HCT116 (cell line): Measurements from ENCODE around the gene CETP. TPM values are rescaled to one million over a fixed set of nuclear protein-coding genes. Genes with fewer than 3 reads are reported as not detected.
A peak's percentile ranks its signal among the peaks of the same experiment; 100 is the strongest.

Source experiments
- ATAC-seq: fragments of 200-7000 bp; cut with Tn5 transposase; 2 replicates; pipeline ENCODE4 v1.9.1; 2020; ENCODE audit warnings: mild to moderate bottlenecking, moderate library complexity
- Bru-seq: library from RNA; stranded (reverse); fragments of 400-500 nt; gene quantifications from one replicate; lab custom pipeline; 2021; lab: Mats Ljungman, UMichigan
- BruChase-seq, 2 experiments: library from RNA; stranded (reverse); fragments of 400-500 nt; gene quantifications; one replicate each; lab custom pipeline; 2021; lab: Mats Ljungman, UMichigan
- BruUV-seq: library from RNA; stranded (reverse); fragments of 400-500 nt; replicated peaks from 2 replicates; lab custom pipeline; 2021; lab: Mats Ljungman, UMichigan
- CTCF ChIA-PET: fragments of 300-600 bp; sonication (Branson Sonifier 250); formaldehyde crosslinking; loops from one replicate; lab custom pipeline; 2021; ENCODE audit warnings: antibody characterized with exemption; lab: Charles Lee
- POLR2A ChIA-PET: fragments of 300-600, 350-600 bp; sonication (Branson Sonifier 250); formaldehyde crosslinking; loops from one replicate; lab custom pipeline; 2021; ENCODE audit warnings: antibody characterized with exemption; lab: Charles Lee
- RAD21 ChIA-PET, 2 experiments: fragments of 300-600 bp; sonication (Branson Sonifier 250); formaldehyde crosslinking; loops; one replicate each; lab custom pipeline; 2023; ENCODE audit warnings: low total read pairs in 2 of 2; ENCODE audit not compliant: uncharacterized antibody in 2 of 2, unreplicated experiment in 2 of 2, low non-redundant PET in 1 of 2; lab: Charles Lee
- DNase-seq: peaks from one replicate; pipeline ENCODE4 v3.0.0-alpha.2; 2010; ENCODE audit warnings: low read depth, low spot score
- H2AFZ ChIP-seq: fragments of 200-600 bp; shearing (Covaris generic), sonication (generic); 2 replicates; pipeline ENCODE4 v1.6.1; 2017; ENCODE audit warnings: low read depth, mixed run types, mixed read lengths, antibody characterized with exemption, low read length; ENCODE audit not compliant: poor library complexity, severe bottlenecking
- H3K27ac ChIP-seq: 2 replicates; pipeline ENCODE4 v1.5.1; 2012; ENCODE audit warnings: low read depth, low read length
- H3K27me3 ChIP-seq: fragments of 200-600 bp; sonication (generic); 2 replicates; pipeline ENCODE4 v1.6.1; 2016; ENCODE audit warnings: mixed run types, low read length, mixed read lengths; ENCODE audit not compliant: insufficient read depth
- H3K36me3 ChIP-seq, 2 experiments: fragments of 200-500 bp in 1 of 2; fragments of 200-600 bp in 1 of 2; sonication (Bioruptor generic) in 1 of 2; sonication (generic) in 1 of 2; 2 replicates each; pipeline versions ENCODE4 v1.5.1 to v1.6.1; 2014 to 2016; ENCODE audit warnings: low read length in 2 of 2, inconsistent platforms in 1 of 2, mixed read lengths in 1 of 2, mixed run types in 1 of 2; ENCODE audit not compliant: insufficient read depth in 2 of 2, control insufficient read depth in 1 of 2
- H3K4me1 ChIP-seq, 2 experiments: fragments of 200-600 bp in 1 of 2; sonication (generic) in 1 of 2; 2 replicates each; pipeline versions ENCODE4 v1.5.1 to v1.6.1; 2012 to 2017; ENCODE audit warnings: low read length in 2 of 2, inconsistent platforms in 1 of 2, mild to moderate bottlenecking in 1 of 2, mixed read lengths in 1 of 2, mixed run types in 1 of 2, moderate library complexity in 1 of 2; ENCODE audit not compliant: insufficient read depth in 2 of 2, control insufficient read depth in 1 of 2
- H3K4me2 ChIP-seq: fragments of 200-600 bp; sonication (generic); 2 replicates; pipeline ENCODE4 v1.6.1; 2017; ENCODE audit warnings: mixed run types, low read length, mixed read lengths
- H3K4me3 ChIP-seq, 2 experiments: fragments of 200-600 bp in 1 of 2; sonication (generic) in 1 of 2; replicated peaks in 1 of 2; 2 replicates each; pipeline ENCODE4 v1.5.1; 2011 to 2016; ENCODE audit warnings: low read length in 2 of 2, control low read depth in 1 of 2, low read depth in 1 of 2, mild to moderate bottlenecking in 1 of 2, mixed read lengths in 1 of 2, mixed run types in 1 of 2
- H3K79me2 ChIP-seq: fragments of 200-600 bp; sonication (generic); 2 replicates; pipeline ENCODE4 v1.6.1; 2017; ENCODE audit warnings: mild to moderate bottlenecking, mixed run types, low read length, moderate library complexity, mixed read lengths; ENCODE audit not compliant: insufficient read depth
- H3K9ac ChIP-seq: fragments of 200-600 bp; sonication (generic); 2 replicates; pipeline ENCODE4 v1.6.1; 2016; ENCODE audit warnings: low read length, mixed read lengths
- H3K9me2 ChIP-seq: fragments of 200-600 bp; sonication (generic), shearing (Covaris generic); 2 replicates; pipeline ENCODE4 v1.6.1; 2017; ENCODE audit warnings: mixed run types, mild to moderate bottlenecking, moderate library complexity; ENCODE audit not compliant: insufficient read depth
- H3K9me3 ChIP-seq, 2 experiments: fragments of 200-500 bp in 1 of 2; fragments of 200-600 bp in 1 of 2; sonication (Bioruptor generic) in 1 of 2; sonication (generic) in 1 of 2; 2 replicates each; pipeline ENCODE4 v1.6.1; 2014 to 2017; ENCODE audit warnings: low read length in 2 of 2, mixed read lengths in 2 of 2, inconsistent platforms in 1 of 2, low read depth in 1 of 2, mild to moderate bottlenecking in 1 of 2, mixed run types in 1 of 2, moderate library complexity in 1 of 2; ENCODE audit not compliant: control insufficient read depth in 1 of 2, insufficient read depth in 1 of 2
- H4K20me1 ChIP-seq: fragments of 200-600 bp; sonication (generic), shearing (Covaris generic); 2 replicates; pipeline ENCODE4 v1.6.1; 2017; ENCODE audit warnings: mixed run types, mild to moderate bottlenecking, moderate library complexity; ENCODE audit not compliant: insufficient read depth
- CBX3 ChIP-seq: IDR thresholded peaks from 2 replicates; pipeline ENCODE4 v1.6.1; 2012; ENCODE audit warnings: low read depth
- EGR1 ChIP-seq: IDR thresholded peaks from 2 replicates; pipeline ENCODE4 v1.6.1; 2012; ENCODE audit warnings: low read depth
- EZH2 ChIP-seq: fragments of 200-600 bp; sonication (generic); IDR thresholded peaks from 2 replicates; pipeline ENCODE4 v1.6.1; 2017; ENCODE audit warnings: antibody characterized with exemption, mixed run types
- FOSL1 ChIP-seq: IDR thresholded peaks from 2 replicates; pipeline ENCODE4 v1.6.1; 2012; ENCODE audit warnings: low read depth
- POLR2AphosphoS5 ChIP-seq: IDR thresholded peaks from 2 replicates; pipeline ENCODE4 v1.6.1; 2011; ENCODE audit warnings: mild to moderate bottlenecking, low read depth, low read length, moderate library complexity
- RAD21 ChIP-seq: IDR thresholded peaks from 2 replicates; pipeline ENCODE4 v1.6.1; 2012; ENCODE audit warnings: low read depth, mild to moderate bottlenecking
- SIN3A ChIP-seq: IDR thresholded peaks from 2 replicates; pipeline ENCODE4 v1.6.1; 2012; ENCODE audit warnings: low read depth
- SP1 ChIP-seq: IDR thresholded peaks from 2 replicates; pipeline ENCODE4 v1.6.1; 2012; ENCODE audit warnings: low read depth
- SRF ChIP-seq: IDR thresholded peaks from 2 replicates; pipeline ENCODE4 v1.6.1; 2012; ENCODE audit warnings: low read depth
- ZFX ChIP-seq: fragments of 450-650 bp; IDR thresholded peaks from 2 replicates; pipeline ENCODE4 v1.6.1; 2017
- intact Hi-C: fragments of 100-400 bp; cut with micrococcal nuclease; formaldehyde crosslinking; loops from 2 replicates; pipeline ENCODE4 v1.10.0; 2022
- long read RNA-seq: library from polyadenylated mRNA; unstranded; transcript quantifications from one replicate; pipeline ENCODE4 v2.0.0, GENCODE V29; 2021; ENCODE audit not compliant: unreplicated experiment
- polyA plus RNA-seq: library from polyadenylated mRNA; unstranded; fragments of >200 nt; gene quantifications from 2 replicates; pipeline ENCODE4 v1.2.1, GENCODE V29; 2012; ENCODE audit warnings: missing spikeins
- total RNA-seq: library from RNA; stranded (reverse); gene quantifications from one replicate; pipeline ENCODE4 v1.2.1, GENCODE V29; 2021; ENCODE audit not compliant: unreplicated experiment
- TF ChIP-seq, protein P1 (sequence below): IDR thresholded peaks from 2 replicates; pipeline ENCODE4 v1.6.1; 2012; ENCODE audit warnings: low read depth
- TF ChIP-seq, protein P2 (sequence below): IDR thresholded peaks from 2 replicates; pipeline ENCODE4 v1.6.1; 2011; ENCODE audit warnings: mild to moderate bottlenecking, low read length, moderate library complexity; ENCODE audit not compliant: insufficient replicate concordance; ENCODE audit errors: extremely low read depth
- TF ChIP-seq, protein P3 (sequence below), 3 experiments: fragments of 200-600 bp in 1 of 3; sonication (generic) in 1 of 3; IDR thresholded peaks in 2 of 3; conservative IDR thresholded peaks in 1 of 3; 2 replicates each; pipeline ENCODE4 v1.5.1; 2012 to 2017; ENCODE audit warnings: low read depth in 2 of 3, low read length in 2 of 3, antibody characterized with exemption in 1 of 3, borderline replicate concordance in 1 of 3, control low read depth in 1 of 3, mild to moderate bottlenecking in 1 of 3, mixed read lengths in 1 of 3, mixed run types in 1 of 3, moderate library complexity in 1 of 3; ENCODE audit not compliant: insufficient read depth in 1 of 3

Gene CETP, protein sequence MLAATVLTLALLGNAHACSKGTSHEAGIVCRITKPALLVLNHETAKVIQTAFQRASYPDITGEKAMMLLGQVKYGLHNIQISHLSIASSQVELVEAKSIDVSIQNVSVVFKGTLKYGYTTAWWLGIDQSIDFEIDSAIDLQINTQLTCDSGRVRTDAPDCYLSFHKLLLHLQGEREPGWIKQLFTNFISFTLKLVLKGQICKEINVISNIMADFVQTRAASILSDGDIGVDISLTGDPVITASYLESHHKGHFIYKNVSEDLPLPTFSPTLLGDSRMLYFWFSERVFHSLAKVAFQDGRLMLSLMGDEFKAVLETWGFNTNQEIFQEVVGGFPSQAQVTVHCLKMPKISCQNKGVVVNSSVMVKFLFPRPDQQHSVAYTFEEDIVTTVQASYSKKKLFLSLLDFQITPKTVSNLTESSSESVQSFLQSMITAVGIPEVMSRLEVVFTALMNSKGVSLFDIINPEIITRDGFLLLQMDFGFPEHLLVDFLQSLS
- total RNA-seq: not detected
- polyA plus RNA-seq: 0.04 TPM in 1 of 2 replicates, not detected in the other
- Bru-seq, nascent RNA: percentile 4 among the genes with signal in this experiment
- percentile 9 among the genes with signal in this experiment for BruChase-seq, experiment 1, labeled RNA remaining after a 6-hour chase
- BruChase-seq, experiment 2, labeled RNA remaining after a 2-hour chase: percentile 11 among the genes with signal in this experiment
- long read RNA-seq: 0 reads

DNA sequence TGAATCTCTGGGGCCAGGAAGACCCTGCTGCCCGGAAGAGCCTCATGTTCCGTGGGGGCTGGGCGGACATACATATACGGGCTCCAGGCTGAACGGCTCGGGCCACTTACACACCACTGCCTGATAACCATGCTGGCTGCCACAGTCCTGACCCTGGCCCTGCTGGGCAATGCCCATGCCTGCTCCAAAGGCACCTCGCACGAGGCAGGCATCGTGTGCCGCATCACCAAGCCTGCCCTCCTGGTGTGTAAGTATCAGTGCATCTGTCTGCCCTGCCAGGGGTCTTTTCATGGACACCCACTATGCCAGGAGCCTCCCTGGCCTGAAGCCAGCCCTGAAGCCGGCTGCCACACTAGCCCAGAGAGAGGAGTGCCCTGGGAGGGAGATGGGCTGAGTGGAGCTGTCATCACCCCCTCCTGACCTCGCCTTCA, at the start of gene CETP:
Gene CETP (plus strand): TSS at position 100 of the 431 bp plus-strand sequence. CDS start 30 bp downstream, at position 130.
- no peak within 1 kb of the TSS for H3K9ac ChIP-seq
- H3K9me3 ChIP-seq: no peaks in the 10 kb centered on the region
- ATAC-seq (no peak), DNase-seq (no peak)
- intact Hi-C loops: no loop called here
- no peak within 1 kb of the TSS for H2AFZ ChIP-seq
- H3K27ac ChIP-seq: no peak within 1 kb of the TSS
- H3K9me2 ChIP-seq: no peaks in the 10 kb centered on the region
- BruUV-seq: no TSS peak
- no peaks in the 10 kb centered on the region for H3K79me2 ChIP-seq
- no peaks in the 10 kb centered on the region for H3K36me3 ChIP-seq
- no peaks in the 10 kb centered on the region for H4K20me1 ChIP-seq
- TF ChIP-seq SIN3A: no peak
- no peak for TF ChIP-seq SRF
- TF ChIP-seq EZH2: no peak
- no peak for TF ChIP-seq EGR1
- no peak for TF ChIP-seq CBX3
- TF ChIP-seq ZFX: no peak
- no peak for TF ChIP-seq FOSL1
- TF ChIP-seq, protein P1, sequence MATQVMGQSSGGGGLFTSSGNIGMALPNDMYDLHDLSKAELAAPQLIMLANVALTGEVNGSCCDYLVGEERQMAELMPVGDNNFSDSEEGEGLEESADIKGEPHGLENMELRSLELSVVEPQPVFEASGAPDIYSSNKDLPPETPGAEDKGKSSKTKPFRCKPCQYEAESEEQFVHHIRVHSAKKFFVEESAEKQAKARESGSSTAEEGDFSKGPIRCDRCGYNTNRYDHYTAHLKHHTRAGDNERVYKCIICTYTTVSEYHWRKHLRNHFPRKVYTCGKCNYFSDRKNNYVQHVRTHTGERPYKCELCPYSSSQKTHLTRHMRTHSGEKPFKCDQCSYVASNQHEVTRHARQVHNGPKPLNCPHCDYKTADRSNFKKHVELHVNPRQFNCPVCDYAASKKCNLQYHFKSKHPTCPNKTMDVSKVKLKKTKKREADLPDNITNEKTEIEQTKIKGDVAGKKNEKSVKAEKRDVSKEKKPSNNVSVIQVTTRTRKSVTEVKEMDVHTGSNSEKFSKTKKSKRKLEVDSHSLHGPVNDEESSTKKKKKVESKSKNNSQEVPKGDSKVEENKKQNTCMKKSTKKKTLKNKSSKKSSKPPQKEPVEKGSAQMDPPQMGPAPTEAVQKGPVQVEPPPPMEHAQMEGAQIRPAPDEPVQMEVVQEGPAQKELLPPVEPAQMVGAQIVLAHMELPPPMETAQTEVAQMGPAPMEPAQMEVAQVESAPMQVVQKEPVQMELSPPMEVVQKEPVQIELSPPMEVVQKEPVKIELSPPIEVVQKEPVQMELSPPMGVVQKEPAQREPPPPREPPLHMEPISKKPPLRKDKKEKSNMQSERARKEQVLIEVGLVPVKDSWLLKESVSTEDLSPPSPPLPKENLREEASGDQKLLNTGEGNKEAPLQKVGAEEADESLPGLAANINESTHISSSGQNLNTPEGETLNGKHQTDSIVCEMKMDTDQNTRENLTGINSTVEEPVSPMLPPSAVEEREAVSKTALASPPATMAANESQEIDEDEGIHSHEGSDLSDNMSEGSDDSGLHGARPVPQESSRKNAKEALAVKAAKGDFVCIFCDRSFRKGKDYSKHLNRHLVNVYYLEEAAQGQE: no peak
- TF ChIP-seq, protein P2, sequence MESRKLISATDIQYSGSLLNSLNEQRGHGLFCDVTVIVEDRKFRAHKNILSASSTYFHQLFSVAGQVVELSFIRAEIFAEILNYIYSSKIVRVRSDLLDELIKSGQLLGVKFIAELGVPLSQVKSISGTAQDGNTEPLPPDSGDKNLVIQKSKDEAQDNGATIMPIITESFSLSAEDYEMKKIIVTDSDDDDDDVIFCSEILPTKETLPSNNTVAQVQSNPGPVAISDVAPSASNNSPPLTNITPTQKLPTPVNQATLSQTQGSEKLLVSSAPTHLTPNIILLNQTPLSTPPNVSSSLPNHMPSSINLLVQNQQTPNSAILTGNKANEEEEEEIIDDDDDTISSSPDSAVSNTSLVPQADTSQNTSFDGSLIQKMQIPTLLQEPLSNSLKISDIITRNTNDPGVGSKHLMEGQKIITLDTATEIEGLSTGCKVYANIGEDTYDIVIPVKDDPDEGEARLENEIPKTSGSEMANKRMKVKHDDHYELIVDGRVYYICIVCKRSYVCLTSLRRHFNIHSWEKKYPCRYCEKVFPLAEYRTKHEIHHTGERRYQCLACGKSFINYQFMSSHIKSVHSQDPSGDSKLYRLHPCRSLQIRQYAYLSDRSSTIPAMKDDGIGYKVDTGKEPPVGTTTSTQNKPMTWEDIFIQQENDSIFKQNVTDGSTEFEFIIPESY: no peak
- TF ChIP-seq RAD21: no peak
- TF ChIP-seq, protein P3, sequence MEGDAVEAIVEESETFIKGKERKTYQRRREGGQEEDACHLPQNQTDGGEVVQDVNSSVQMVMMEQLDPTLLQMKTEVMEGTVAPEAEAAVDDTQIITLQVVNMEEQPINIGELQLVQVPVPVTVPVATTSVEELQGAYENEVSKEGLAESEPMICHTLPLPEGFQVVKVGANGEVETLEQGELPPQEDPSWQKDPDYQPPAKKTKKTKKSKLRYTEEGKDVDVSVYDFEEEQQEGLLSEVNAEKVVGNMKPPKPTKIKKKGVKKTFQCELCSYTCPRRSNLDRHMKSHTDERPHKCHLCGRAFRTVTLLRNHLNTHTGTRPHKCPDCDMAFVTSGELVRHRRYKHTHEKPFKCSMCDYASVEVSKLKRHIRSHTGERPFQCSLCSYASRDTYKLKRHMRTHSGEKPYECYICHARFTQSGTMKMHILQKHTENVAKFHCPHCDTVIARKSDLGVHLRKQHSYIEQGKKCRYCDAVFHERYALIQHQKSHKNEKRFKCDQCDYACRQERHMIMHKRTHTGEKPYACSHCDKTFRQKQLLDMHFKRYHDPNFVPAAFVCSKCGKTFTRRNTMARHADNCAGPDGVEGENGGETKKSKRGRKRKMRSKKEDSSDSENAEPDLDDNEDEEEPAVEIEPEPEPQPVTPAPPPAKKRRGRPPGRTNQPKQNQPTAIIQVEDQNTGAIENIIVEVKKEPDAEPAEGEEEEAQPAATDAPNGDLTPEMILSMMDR (IDR thresholded peaks at IDR 0.05 in 2 of 3, conservative IDR thresholded peaks at IDR 0.05 in 1 of 3; ENCODE audit: borderline replicate concordance in 1 of 3, insufficient read depth in 1 of 3, low read depth in 2 of 3, low read length in 2 of 3): no peak
- no peak for TF ChIP-seq POLR2AphosphoS5
- TF ChIP-seq SP1: no peak
- no peak within 1 kb of the TSS for H3K4me3 ChIP-seq
- RAD21 ChIA-PET: no interaction called here
- H3K27me3 ChIP-seq: no peaks in the 10 kb centered on the region
- CTCF ChIA-PET: interaction anchor here (0.9 kb wide), 1 partner anchor 9 kb away, joined by 4 read pairs; no protein-coding TSS in a partner anchor
- POLR2A ChIA-PET: no interaction called here
- H3K4me1 ChIP-seq: peaks cover 7 to 15% of the 10 kb centered on the region in 2 experiments; a peak in 3 of 4 replicates
- no peak within 1 kb of the TSS for H3K4me2 ChIP-seq
